Upper lobe of left lung (tissue), 6 donors: Measurements from ENCODE around the gene PCSK6. TPM values are rescaled to one million over a fixed set of nuclear protein-coding genes. Genes with fewer than 3 reads are reported as not detected.
"Not testable (repeated sequence)": the region's sequence is repeated elsewhere in the genome, so short reads cannot be mapped to it uniquely, and the experiment has no call there.

ENCODE experiments used
- ATAC-seq, 2 donors: fragments of 200-7000 bp; cut with Tn5 transposase; one replicate each; pipeline ENCODE4 v1.9.1; 2022; ENCODE audit warnings: mild to moderate bottlenecking in 2 of 2, moderate library complexity in 2 of 2; ENCODE audit not compliant: low FRiP score in 2 of 2
- DNase-seq, 2 donors: peaks; one replicate each; pipeline ENCODE4 v3.0.0-alpha.2; 2019 to 2020
- H3K27ac ChIP-seq, 4 donors: fragments of 200-600 bp; sonication (generic); one replicate each; pipeline ENCODE4 v1.5.1; 2016 to 2019
- H3K27me3 ChIP-seq, 4 donors: fragments of 200-600 bp; sonication (generic); one replicate each; pipeline ENCODE4 v1.5.1; 2017 to 2019
- H3K36me3 ChIP-seq, 4 donors: fragments of 200-600 bp; sonication (generic); one replicate each; pipeline ENCODE4 v1.5.1; 2016 to 2019
- H3K4me1 ChIP-seq, 4 donors: fragments of 200-600 bp; sonication (generic); one replicate each; pipeline ENCODE4 v1.5.1; 2018 to 2019
- H3K4me3 ChIP-seq, 4 donors: fragments of 200-600 bp; sonication (generic); one replicate each; pipeline ENCODE4 v1.5.1; 2017 to 2019; ENCODE audit warnings: mild to moderate bottlenecking in 2 of 4, moderate library complexity in 1 of 4
- H3K9me3 ChIP-seq, 4 donors: fragments of 200-600 bp; sonication (generic); one replicate each; pipeline ENCODE4 v1.5.1; 2018 to 2019
- CTCF ChIP-seq, 6 experiments: fragments of 450-650 bp in 4 of 6; fragments of 200-600 bp in 2 of 6; sonication (generic) in 2 of 6; IDR thresholded peaks; one replicate each; pipeline ENCODE4 v1.5.1; 2016 to 2019; ENCODE audit warnings: antibody characterized with exemption in 6 of 6
- EP300 ChIP-seq, 4 donors: sonication (generic); formaldehyde crosslinking; IDR thresholded peaks; one replicate each; pipeline ENCODE4 v1.5.1; 2017; ENCODE audit warnings: antibody characterized with exemption in 4 of 4, control low read depth in 2 of 4
- POLR2A ChIP-seq, 4 donors: fragments of 450-650 bp; IDR thresholded peaks; one replicate each; pipeline ENCODE4 v1.5.1; 2016 to 2017; ENCODE audit warnings: antibody characterized with exemption in 4 of 4, mild to moderate bottlenecking in 2 of 4
- POLR2AphosphoS5 ChIP-seq, 2 donors: sonication (generic); formaldehyde crosslinking; IDR thresholded peaks; one replicate each; pipeline ENCODE4 v1.5.1; 2017; ENCODE audit warnings: antibody characterized with exemption in 2 of 2
- WGBS, 2 donors: methylation state at CpG; one replicate each; pipeline ENCODE4 v1.1.5; 2017 to 2018; 5-methylcytosine and 5-hydroxymethylcytosine counted together
- total RNA-seq, 6 donors: library from RNA; depleted of rRNA in 4 of 6; stranded (reverse); fragments of >200 nt in 4 of 6; gene quantifications; one replicate each; pipeline versions ENCODE4 v1.1.0 to v1.2.1, GENCODE V29; 2016 to 2021
- donor health status: DM: no; HTN: no; CAD: no; lungs with moderate emphysema.
- donor health status: DM: no; HTN: yes; CAD: no; lungs with severe emphysema.

The PCSK6 gene
- total RNA-seq, 6 donors from 2014 or later = 3.1 to 24.4 (median 5.5) TPM

- no peak for TF ChIP-seq CTCF (IDR thresholded peaks at IDR 0.05)
- TF ChIP-seq POLR2AphosphoS5 (IDR thresholded peaks at IDR 0.05) = no peak
- TF ChIP-seq POLR2A (IDR thresholded peaks at IDR 0.05) = no peak
- TF ChIP-seq EP300 (IDR thresholded peaks at IDR 0.05) = no peak
- WGBS, 2 donors = 62 to 73% methylated on average over 5 to 7 of the region's 7 CpGs
- Histone ChIP-seq H3K27me3 (no peaks in the 10 kb centered on the region), H3K4me1 (no peaks in the 10 kb centered on the region), H3K4me3 (no peak overlapping the region), H3K27ac (no peak overlapping the region), H3K36me3 (no peaks in the 10 kb centered on the region), H3K9me3 (peaks cover 0 to 4% (median 0%) of the 10 kb centered on the region in 4 donors)
- no peak for DNase-seq
- ATAC-seq = no peak
These were observed 151.5 kb downstream of the PCSK6 start for GRCh38 chr15:101337976-101338375.

- peak overlapping the region in 1 of 4 donors; percentile 30 for H3K27ac ChIP-seq
- not testable (repeated sequence) for H3K4me3 ChIP-seq, H3K4me1 ChIP-seq, H3K27me3 ChIP-seq, ATAC-seq, DNase-seq, H3K36me3 ChIP-seq, H3K9me3 ChIP-seq
- 58 to 90% methylated on average over 3 to 12 of the region's 16 CpGs for WGBS, 2 donors
These were observed 155.4 kb downstream of the PCSK6 start for GRCh38 chr15:101333907-101334789.

- Histone ChIP-seq H3K27me3 (no peaks in the 10 kb centered on the region), H3K36me3 (no peaks in the 10 kb centered on the region), H3K4me1 (no peaks in the 10 kb centered on the region), H3K4me3 (no peak overlapping the region), H3K9me3 (peaks cover 0 to 4% (median 0%) of the 10 kb centered on the region in 4 donors), H3K27ac (no peak overlapping the region)
- ATAC-seq = no peak
- DNase-seq = no peak
- 95 to 97% methylated on average over 5 to 7 of the region's 7 CpGs for WGBS, 2 donors
- TF ChIP-seq POLR2AphosphoS5 (IDR thresholded peaks at IDR 0.05) = no peak
- no peak for TF ChIP-seq CTCF (IDR thresholded peaks at IDR 0.05)
- no peak for TF ChIP-seq EP300 (IDR thresholded peaks at IDR 0.05)
- TF ChIP-seq POLR2A (IDR thresholded peaks at IDR 0.05) = no peak
These were observed 157.4 kb downstream of the PCSK6 start for GRCh38 chr15:101332061-101332467.

GRCh38 chr15:101329867-101330380, 159.6 kb downstream of the PCSK6 start:
- DNase-seq (no peak), ATAC-seq (no peak)
- WGBS, 2 donors = 86 to 87% methylated on average over 9 of the region's 9 CpGs
- Histone ChIP-seq H3K9me3 (peaks cover 0 to 4% (median 0%) of the 10 kb centered on the region in 4 donors), H3K27ac (no peak overlapping the region), H3K4me1 (no peaks in the 10 kb centered on the region), H3K36me3 (no peaks in the 10 kb centered on the region), H3K4me3 (no peak overlapping the region), H3K27me3 (no peaks in the 10 kb centered on the region)
- no peak for TF ChIP-seq POLR2A (IDR thresholded peaks at IDR 0.05)
- no peak for TF ChIP-seq CTCF (IDR thresholded peaks at IDR 0.05)
- no peak for TF ChIP-seq POLR2AphosphoS5 (IDR thresholded peaks at IDR 0.05)
- TF ChIP-seq EP300 (IDR thresholded peaks at IDR 0.05) = no peak

GRCh38 chr15:101329309-101329863, 160.1 kb downstream of the PCSK6 start:
- Histone ChIP-seq H3K27ac (no peak overlapping the region), H3K4me3 (no peak overlapping the region), H3K4me1 (no peaks in the 10 kb centered on the region), H3K36me3 (no peaks in the 10 kb centered on the region), H3K9me3 (peaks cover 0 to 4% (median 0%) of the 10 kb centered on the region in 4 donors), H3K27me3 (no peaks in the 10 kb centered on the region)
- 82 to 90% methylated on average over 14 of the region's 14 CpGs for WGBS, 2 donors
- TF ChIP-seq CTCF (IDR thresholded peaks at IDR 0.05) (no peak), POLR2AphosphoS5 (IDR thresholded peaks at IDR 0.05) (no peak), EP300 (IDR thresholded peaks at IDR 0.05) (no peak), POLR2A (IDR thresholded peaks at IDR 0.05) (no peak)
- ATAC-seq (no peak), DNase-seq (no peak)
